K562 (cell line): ENCODE measurements around the gene COA3. TPM values are rescaled to one million over a fixed set of nuclear protein-coding genes. Genes with fewer than 3 reads are reported as not detected.

Experiments
- ATAC-seq: fragments of 200-7000 bp; cut with Tn5 transposase; 3 replicates; pipeline ENCODE4 v1.9.1; 2020; ENCODE audit warnings: moderate library complexity
- BruUV-seq: library from RNA; stranded (reverse); fragments of 400-500 nt; replicated peaks from 2 replicates; lab custom pipeline; 2021; lab: Mats Ljungman, UMichigan
- CTCF ChIA-PET: fragments of 300-600 bp; formaldehyde crosslinking; extraction: SDS; loops from one replicate; lab custom pipeline; 2021; ENCODE audit warnings: low intra/inter-chr PET ratio; lab: Yijun Ruan, JAX
- POLR2A ChIA-PET: fragments of 300-600, 350-650 bp; sonication (Branson Sonifier 250); formaldehyde crosslinking; extraction: SDS; loops from one replicate; lab custom pipeline; 2021; ENCODE audit warnings: antibody characterized with exemption, inconsistent platforms; lab: Yijun Ruan, JAX
- DNase-seq, 4 experiments: peaks; one replicate each; pipeline versions ENCODE4 v3.0.0 to v3.0.0-alpha.2; 2011 to 2018; ENCODE audit warnings: low spot score in 3 of 4, mixed read lengths in 3 of 4; ENCODE audit errors: extremely low read depth in 1 of 4
- FAIRE-seq: peaks from 2 replicates; lab custom pipeline; 2011; peaks lifted over from hg19 to GRCh38; lab: Jason Lieb, UNC
- H2AFZ ChIP-seq: 2 replicates; pipeline ENCODE4 v1.6.0; 2011; ENCODE audit warnings: low read depth, low read length, control low read depth, inconsistent platforms
- H3K27ac ChIP-seq: fragments of 200-600 bp; 3 replicates; pipeline ENCODE4 v1.8.0; 2011; ENCODE audit warnings: low read depth, mild to moderate bottlenecking, control low read depth, inconsistent platforms, low read length, moderate library complexity, mixed read lengths; ENCODE audit errors: extremely low read depth
- H3K27me3 ChIP-seq, 2 experiments: fragments of 300-600 bp in 1 of 2; 2 replicates in 1 of 2; 3 replicates in 1 of 2; pipeline versions ENCODE4 v1.6.0 to v1.8.0; 2011; ENCODE audit warnings: inconsistent platforms in 2 of 2, low read length in 2 of 2, mild to moderate bottlenecking in 1 of 2, mixed read lengths in 1 of 2, moderate library complexity in 1 of 2; ENCODE audit not compliant: control insufficient read depth in 2 of 2, insufficient read depth in 2 of 2
- H3K36me3 ChIP-seq: fragments of 300-600 bp; 3 replicates; pipeline ENCODE4 v1.8.0; 2011; ENCODE audit warnings: mild to moderate bottlenecking, low read length, inconsistent platforms; ENCODE audit not compliant: control insufficient read depth, insufficient read depth
- H3K4me1 ChIP-seq, 2 experiments: fragments of 200-600 bp in 1 of 2; replicated peaks in 1 of 2; 2 replicates in 1 of 2; 3 replicates in 1 of 2; pipeline versions ENCODE4 v1.5.1 to v1.8.0; 2011; ENCODE audit warnings: inconsistent platforms in 2 of 2, low read length in 2 of 2, mild to moderate bottlenecking in 1 of 2, mixed read lengths in 1 of 2, moderate library complexity in 1 of 2; ENCODE audit not compliant: control insufficient read depth in 2 of 2, insufficient read depth in 2 of 2
- H3K4me2 ChIP-seq: 2 replicates; pipeline ENCODE4 v1.6.1; 2011; ENCODE audit warnings: low read length, control low read depth, inconsistent platforms, mixed read lengths; ENCODE audit not compliant: insufficient read depth
- H3K4me3 ChIP-seq: fragments of 200-600 bp; sonication (generic), shearing (Covaris generic); 2 replicates; pipeline ENCODE4 v1.5.1; 2016; ENCODE audit warnings: control low read depth, inconsistent platforms
- H3K79me2 ChIP-seq: fragments of 200-600 bp; 3 replicates; pipeline ENCODE4 v1.8.0; 2011; ENCODE audit warnings: low read length, inconsistent platforms; ENCODE audit not compliant: control insufficient read depth, insufficient read depth
- H3K9ac ChIP-seq, 2 experiments: 2 replicates each; pipeline versions ENCODE4 v1.6.0 to v1.6.1; 2011; ENCODE audit warnings: low read depth in 2 of 2, low read length in 2 of 2, control low read depth in 1 of 2, inconsistent platforms in 1 of 2, mild to moderate bottlenecking in 1 of 2, mixed read lengths in 1 of 2; ENCODE audit not compliant: insufficient read depth in 1 of 2
- H3K9me1 ChIP-seq: one replicate; pipeline ENCODE4 v1.6.0; 2011; ENCODE audit warnings: inconsistent platforms, mild to moderate bottlenecking, low read length, moderate library complexity; ENCODE audit not compliant: control insufficient read depth, insufficient read depth
- H3K9me3 ChIP-seq: replicated peaks from 2 replicates; pipeline ENCODE4 v1.5.1; 2011; ENCODE audit warnings: low read depth, low read length, inconsistent platforms; ENCODE audit not compliant: control insufficient read depth, insufficient read depth
- H4K20me1 ChIP-seq: replicated peaks from 2 replicates; pipeline ENCODE4 v1.6.1; 2011; ENCODE audit warnings: low read length, inconsistent platforms, mixed read lengths; ENCODE audit not compliant: control insufficient read depth, insufficient read depth
- ARID4B ChIP-seq: sonication (generic); formaldehyde crosslinking; IDR thresholded peaks from 2 replicates; pipeline ENCODE4 v1.8.0; 2022; ENCODE audit warnings: mild to moderate bottlenecking, missing genetic modification reagents
- CHD7 ChIP-seq: fragments of 200-600 bp; sonication (generic); IDR thresholded peaks from one replicate; pipeline ENCODE4 v1.6.1; 2012; ENCODE audit warnings: mild to moderate bottlenecking, low read depth, low read length, inconsistent platforms
- ELF2 ChIP-seq: fragments of 250-450 bp; sonication (Bioruptor Pico); IDR thresholded peaks from 2 replicates; pipeline ENCODE4 v1.5.0; 2021; ENCODE audit warnings: mild to moderate bottlenecking
- PHF20 ChIP-seq: fragments of 450-650 bp; IDR thresholded peaks from 2 replicates; pipeline ENCODE4 v1.6.1; 2018; ENCODE audit not compliant: partially characterized antibody
- PHF8 ChIP-seq: fragments of 200-600 bp; sonication (generic); IDR thresholded peaks from 2 replicates; pipeline ENCODE4 v1.6.1; 2012; ENCODE audit warnings: mixed run types, mild to moderate bottlenecking, inconsistent platforms, low read length, moderate library complexity, borderline replicate concordance
- SIRT6 ChIP-seq: IDR thresholded peaks from one replicate; pipeline ENCODE4 v1.6.1; 2012; ENCODE audit warnings: low read depth, mild to moderate bottlenecking, control low read depth, inconsistent platforms, low read length, moderate library complexity
- ZFP30 ChIP-seq: fragments of 250-450 bp; sonication (Bioruptor Pico); IDR thresholded peaks from 2 replicates; pipeline ENCODE4 v1.8.0; 2022; ENCODE audit warnings: moderate library complexity, mild to moderate bottlenecking, inconsistent platforms, borderline replicate concordance
- WGBS: fragments of 100-300 bp; shearing (Covaris generic); methylation state at CpG from one replicate; pipeline ENCODE4 v1.1.6; 2016; ENCODE audit warnings: low coverage, mixed read lengths; ENCODE audit not compliant: insufficient coverage; ENCODE audit errors: missing lambda C conversion rate; 5-methylcytosine and 5-hydroxymethylcytosine counted together
- in situ Hi-C: fragments of 300-500 bp; cut with MboI; formaldehyde crosslinking; loops from 4 replicates; pipeline ENCODE4 v1.15.0; 2018; ENCODE audit warnings: inconsistent platforms, mixed read lengths
- intact Hi-C: fragments of 100-400 bp; cut with micrococcal nuclease; formaldehyde crosslinking; loops from 2 replicates; pipeline ENCODE4 v1.14.2; 2022
- polyA plus RNA-seq, 8 experiments: library from polyadenylated mRNA; depleted of rRNA in 4 of 8; stranded (reverse) in 5 of 8; unstranded in 3 of 8; fragments of >200 nt; fragmentation: Nextera tagmentation in 2 of 8; fragmentation: Illumina TruSeq in 1 of 8; extraction: Ambion mirVana in 2 of 8; extraction: Trizol in 1 of 8; gene quantifications; 2 replicates each; pipeline versions ENCODE4 v1.2.1 to v1.2.3, GENCODE V29; 2011 to 2014; ENCODE audit warnings: inconsistent platforms in 1 of 8, missing spikeins in 1 of 8
- total RNA-seq, 7 experiments: library from RNA; depleted of rRNA in 6 of 7; stranded (reverse); fragments of >200 nt in 6 of 7; fragmentation: Illumina TruSeq in 2 of 7; extraction: Trizol in 2 of 7; gene quantifications; 2 replicates each; pipeline versions ENCODE4 v1.2.1 to v1.2.3, GENCODE V29; 2011 to 2021; ENCODE audit warnings: low replicate concordance in 1 of 7

The COA3 gene
- total and polyA plus RNA-seq, 9 of the 15 experiments (the other 6 are each of a cell fraction or from before 2014, with no cell fraction given), result 49.6 to 153 (median 61.4) TPM

- 71% methylated on average over 3 of the region's 3 CpGs for WGBS
- no peaks in the 10 kb centered on the region for H3K4me1 ChIP-seq
- FAIRE-seq (no peak), ATAC-seq (no peak), DNase-seq (no peak)
- no peaks in the 10 kb centered on the region for H3K9me1 ChIP-seq
- intact Hi-C loops (no loop called here), in situ Hi-C loops (no loop called here)
- H4K20me1 ChIP-seq, result no peaks in the 10 kb centered on the region
- H3K36me3 ChIP-seq, result peaks cover 37% of the 10 kb centered on the region
- no peak overlapping the region for H3K4me2 ChIP-seq
- no peak overlapping the region for H3K27ac ChIP-seq
- H3K4me3 ChIP-seq, result no peak overlapping the region
- no peak overlapping the region for H2AFZ ChIP-seq
- no peaks in the 10 kb centered on the region for H3K9me3 ChIP-seq
- ChIA-PET CTCF (interaction anchor here (0.6 kb wide), 1 partner anchor 496 kb away, joined by 3 read pairs; no protein-coding TSS in a partner anchor), POLR2A (interaction anchor here (0.9 kb wide), 1 partner anchor 136 kb away, joined by 3 read pairs; no protein-coding TSS in a partner anchor)
- no TSS peak for BruUV-seq
- H3K27me3 ChIP-seq, result no peaks in the 10 kb centered on the region
- H3K79me2 ChIP-seq, result no peaks in the 10 kb centered on the region
- no peak overlapping the region for H3K9ac ChIP-seq
- TF ChIP-seq PHF8, result no peak
- no peak for TF ChIP-seq SIRT6
- no peak for TF ChIP-seq CHD7
- TF ChIP-seq ZFP30 (CRISPR knock-in tag), result no peak
- TF ChIP-seq PHF20, result no peak
- no peak for TF ChIP-seq ARID4B (CRISPR knock-in tag)
- TF ChIP-seq ELF2 (CRISPR knock-in tag), result no peak
These were observed 10.7 kb upstream of the COA3 start for GRCh38 chr17:42809250-42809649.
